WERI-Rb-1 (cell line): ENCODE measurements around the gene TMC6.

Source experiments
- DNase-seq: peaks from one replicate; pipeline ENCODE4 v3.0.0-alpha.2; 2020
- H3K27ac ChIP-seq: fragments of 250-450 bp; sonication (Bioruptor Pico); 2 replicates; pipeline ENCODE4 v1.5.1; 2020; ENCODE audit warnings: mild to moderate bottlenecking, moderate library complexity
- H3K27me3 ChIP-seq: fragments of 250-450 bp; sonication (Bioruptor Pico); 2 replicates; pipeline ENCODE4 v1.5.1; 2021; ENCODE audit warnings: mild to moderate bottlenecking, low read depth, moderate library complexity; ENCODE audit not compliant: insufficient read depth, severe bottlenecking
- H3K36me3 ChIP-seq: fragments of 250-450 bp; sonication (Bioruptor Pico); 2 replicates; pipeline ENCODE4 v1.5.1; 2020; ENCODE audit warnings: mild to moderate bottlenecking, moderate library complexity
- H3K4me3 ChIP-seq: 2 replicates; pipeline ENCODE4 v1.5.1; 2011; ENCODE audit warnings: low read depth, mild to moderate bottlenecking, control low read depth, low read length
- H3K9me3 ChIP-seq: fragments of 250-450 bp; sonication (Bioruptor Pico); 2 replicates; pipeline ENCODE4 v1.5.1; 2021; ENCODE audit warnings: mild to moderate bottlenecking, moderate library complexity; ENCODE audit not compliant: severe bottlenecking
- CTCF ChIP-seq: IDR thresholded peaks from 2 replicates; pipeline ENCODE4 v1.5.1; 2011; ENCODE audit warnings: low read depth, mild to moderate bottlenecking, control low read depth, inconsistent platforms, low read length

The TMC6 gene

GRCh38 chr17:78121801-78122215 is 6.7 kb downstream of the TMC6 start:
- Histone ChIP-seq H3K27me3 (no peaks in the 10 kb centered on the region), H3K36me3 (peaks cover 4% of the 10 kb centered on the region; the same call in 1 of the 2 replicates), H3K27ac (no peak overlapping the region), H3K4me3 (no peak overlapping the region), H3K9me3 (no peaks in the 10 kb centered on the region)
- DNase-seq: no peak
- no peak for TF ChIP-seq CTCF

GRCh38 chr17:78120971-78121800 is 7.4 kb downstream of the TMC6 start:
- Histone ChIP-seq H3K9me3 (no peaks in the 10 kb centered on the region), H3K27ac (no peak overlapping the region)

GRCh38 chr17:78120537-78120936 is 8.0 kb downstream of the TMC6 start:
- Histone ChIP-seq H3K27me3 (no peaks in the 10 kb centered on the region), H3K36me3 (peaks cover 4% of the 10 kb centered on the region; the same call in 1 of the 2 replicates), H3K27ac (no peak overlapping the region), H3K9me3 (no peaks in the 10 kb centered on the region), H3K4me3 (no peak overlapping the region)
- no peak for TF ChIP-seq CTCF
- DNase-seq: no peak

More at GRCh38 chr17:78120971-78121800, 7.4 kb downstream of the TMC6 start:
- H3K27me3 ChIP-seq: no peaks in the 10 kb centered on the region
- no peak overlapping the region for H3K4me3 ChIP-seq
- no peak for TF ChIP-seq CTCF
- H3K36me3 ChIP-seq: peaks cover 4% of the 10 kb centered on the region; the same call in 1 of the 2 replicates
- DNase-seq: no peak

- H3K4me3 ChIP-seq: no peak overlapping the region
- no peak for TF ChIP-seq CTCF
- H3K9me3 ChIP-seq: no peaks in the 10 kb centered on the region
- H3K27ac ChIP-seq: no peak overlapping the region
- no peaks in the 10 kb centered on the region for H3K27me3 ChIP-seq
- H3K36me3 ChIP-seq: peaks cover 4% of the 10 kb centered on the region; the same call in 1 of the 2 replicates
- DNase-seq: no peak
Observed at GRCh38 chr17:78118801-78119241, 9.7 kb downstream of the TMC6 start.

- H3K36me3 ChIP-seq: no peaks in the 10 kb centered on the region
- DNase-seq: peak; percentile 87
Observed at GRCh38 chr17:78117027-78117981, 11.3 kb downstream of the TMC6 start.

More at GRCh38 chr17:78117027-78117981, 11.3 kb downstream of the TMC6 start:
- TF ChIP-seq CTCF: peak; percentile 99
- peak overlapping the region; percentile 8; the same call in 1 of the 2 replicates for H3K27ac ChIP-seq
- H3K4me3 ChIP-seq: no peak overlapping the region
- H3K27me3 ChIP-seq: no peaks in the 10 kb centered on the region
- H3K9me3 ChIP-seq: no peaks in the 10 kb centered on the region
